Kidney epithelial cell (primary cell): ENCODE measurements around the gene TBC1D22A. TPM values are rescaled to one million over a fixed set of nuclear protein-coding genes. Genes with fewer than 3 reads are reported as not detected.

Source experiments
- DNase-seq: peaks from one replicate; pipeline ENCODE4 v3.0.0-alpha.2; 2010; ENCODE audit warnings: low read depth
- H3K27me3 ChIP-seq: 2 replicates; pipeline ENCODE4 v1.6.0; 2011; ENCODE audit warnings: low read length; ENCODE audit not compliant: control insufficient read depth, insufficient read depth
- H3K36me3 ChIP-seq: 2 replicates; pipeline ENCODE4 v1.5.1; 2011; ENCODE audit warnings: low read length; ENCODE audit not compliant: control insufficient read depth, insufficient read depth
- H3K4me3 ChIP-seq: 2 replicates; pipeline ENCODE4 v1.5.1; 2011; ENCODE audit warnings: low read depth, mild to moderate bottlenecking, control low read depth, low read length
- CTCF ChIP-seq: IDR thresholded peaks from 2 replicates; pipeline ENCODE4 v1.5.1; 2011; ENCODE audit warnings: mild to moderate bottlenecking, moderate library complexity, low read length, control low read depth, inconsistent platforms; ENCODE audit not compliant: insufficient read depth, poor library complexity, severe bottlenecking
- total RNA-seq: library from RNA; depleted of rRNA; stranded (reverse); fragments of >200 nt; gene quantifications from 2 replicates; pipeline ENCODE4 v1.2.3, GENCODE V29; 2015

Gene TBC1D22A
- total RNA-seq, 1 donor from 2014 or later: 25.7 TPM

- no peak for DNase-seq
- H3K4me3 ChIP-seq: no peak overlapping the region
- TF ChIP-seq CTCF: no peak
- no peaks in the 10 kb centered on the region for H3K27me3 ChIP-seq
- no peaks in the 10 kb centered on the region for H3K36me3 ChIP-seq
Observed at GRCh38 chr22:47036352-47036751, 273.9 kb downstream of the TBC1D22A start.

GRCh38 chr22:47036936-47037485 is 274.6 kb downstream of the TBC1D22A start:
- Histone ChIP-seq H3K27me3 (no peaks in the 10 kb centered on the region), H3K4me3 (no peak overlapping the region), H3K36me3 (no peaks in the 10 kb centered on the region)
- DNase-seq: no peak
- no peak for TF ChIP-seq CTCF

GRCh38 chr22:47038206-47038835 is 275.9 kb downstream of the TBC1D22A start:
- Histone ChIP-seq H3K36me3 (no peaks in the 10 kb centered on the region), H3K27me3 (no peaks in the 10 kb centered on the region), H3K4me3 (no peak overlapping the region)
- no peak for TF ChIP-seq CTCF
- no peak for DNase-seq

- DNase-seq: no peak
- TF ChIP-seq CTCF: no peak
Observed at GRCh38 chr22:47039356-47039755, 276.9 kb downstream of the TBC1D22A start.

GRCh38 chr22:47040486-47041270 is 278.2 kb downstream of the TBC1D22A start:
- DNase-seq: no peak
- no peak for TF ChIP-seq CTCF
- Histone ChIP-seq H3K4me3 (no peak overlapping the region), H3K36me3 (no peaks in the 10 kb centered on the region), H3K27me3 (no peaks in the 10 kb centered on the region)

More at GRCh38 chr22:47039356-47039755, 276.9 kb downstream of the TBC1D22A start:
- Histone ChIP-seq H3K36me3 (no peaks in the 10 kb centered on the region), H3K27me3 (no peaks in the 10 kb centered on the region), H3K4me3 (no peak overlapping the region)
